Head of caudate nucleus (tissue), 42 donors: ENCODE measurements around the gene RND2.
"Not testable (repeated sequence)": the region's sequence is repeated elsewhere in the genome, so short reads cannot be mapped to it uniquely, and the experiment has no call there.

ENCODE experiments used
- DNase-seq, 42 donors: peaks; one replicate each; pipeline versions ENCODE4 v3.0.0 to v3.0.0-alpha.2; 2020 to 2021; ENCODE audit warnings: mixed read lengths in 7 of 42
- intact Hi-C: fragments of 100-400 bp; cut with DNase I; formaldehyde crosslinking; loops from one replicate; pipeline ENCODE4 v1.15.0; 2022

RND2 gene

DNA sequence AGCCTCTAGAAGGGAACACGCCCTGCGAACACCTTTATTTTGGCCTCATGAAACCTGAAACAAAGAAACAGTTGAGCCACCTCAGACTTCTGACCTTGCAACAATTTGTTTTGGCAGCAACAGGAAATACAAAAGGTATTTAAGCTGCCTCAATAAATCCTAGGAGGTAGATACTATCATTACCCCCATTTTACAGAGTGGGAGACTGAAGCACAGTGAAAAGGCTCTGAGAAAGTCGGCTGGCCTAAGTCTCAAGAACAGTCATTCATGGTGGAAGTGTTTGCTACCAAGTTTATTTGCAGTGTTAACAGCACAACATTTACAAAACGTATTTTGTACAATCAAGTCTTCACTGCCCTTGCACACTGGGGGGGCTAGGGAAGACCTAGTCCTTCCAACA, 19.0 kb downstream of the RND2 start:
- no peak for DNase-seq

DNA sequence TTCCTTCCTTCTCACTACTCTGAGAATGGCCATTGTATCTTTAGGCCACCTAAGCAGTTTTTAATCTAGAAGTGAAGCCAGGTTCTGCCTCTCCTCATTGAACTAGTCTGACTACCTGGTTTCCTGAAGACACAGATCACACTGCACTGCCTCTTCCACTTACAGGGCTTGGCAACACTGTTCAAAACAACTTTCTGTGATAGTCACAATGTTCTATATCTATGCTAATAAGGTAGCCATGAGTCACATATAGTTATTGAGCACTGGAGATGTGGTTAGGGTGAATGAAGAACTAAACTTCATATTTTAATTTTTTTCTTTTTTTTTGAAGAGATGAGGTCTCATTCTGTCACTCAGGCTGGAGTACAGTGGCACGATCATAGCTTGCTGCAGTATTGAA, 26.9 kb downstream of the RND2 start:
- intact Hi-C loops = no loop called here
- DNase-seq = no peak

More for the DNA sequence above, 19.0 kb downstream of the RND2 start:
- intact Hi-C loops = no loop called here

DNA sequence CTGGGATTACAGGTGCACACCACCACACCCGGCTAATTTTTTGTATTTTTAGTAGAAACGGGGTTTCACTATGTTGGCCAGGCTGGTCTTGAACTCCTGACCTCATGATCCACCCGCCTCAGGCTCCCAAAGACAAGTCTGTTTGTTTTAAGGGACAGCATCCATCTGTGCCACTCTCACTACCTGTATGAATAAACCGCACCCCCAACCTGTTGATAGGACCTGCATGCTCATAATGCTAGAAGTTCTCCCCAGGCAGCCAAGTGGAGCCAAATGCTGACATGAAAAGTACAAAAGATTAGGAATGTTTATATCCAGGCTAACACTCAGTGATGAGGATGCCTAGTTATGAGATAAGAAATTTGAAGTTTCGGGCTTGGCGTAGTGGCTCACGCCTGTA, 28.0 kb downstream of the RND2 start:
- intact Hi-C loops, DNase-seq: not testable (repeated sequence)

DNA sequence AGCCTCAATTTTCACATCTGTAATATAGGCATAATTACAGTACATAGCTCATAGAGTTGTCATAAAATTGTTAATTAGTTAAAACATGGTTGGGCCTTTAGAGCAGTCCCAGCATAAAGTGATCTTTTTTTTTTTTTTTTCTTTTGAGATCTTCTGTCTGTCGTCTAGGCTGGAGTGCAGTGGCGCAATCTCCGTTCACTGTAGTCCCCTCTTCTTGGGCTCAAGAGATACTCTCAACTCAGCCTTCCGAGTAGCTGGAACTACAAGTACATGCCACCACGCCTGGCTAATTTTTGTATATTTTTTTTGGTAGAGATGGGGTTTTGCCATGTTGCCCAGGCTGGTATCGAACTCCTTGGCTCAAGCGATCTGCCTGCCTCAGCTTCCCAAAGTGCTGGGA, 31.0 kb downstream of the RND2 start:
- no peak for DNase-seq
- intact Hi-C loops = no loop called here

DNA sequence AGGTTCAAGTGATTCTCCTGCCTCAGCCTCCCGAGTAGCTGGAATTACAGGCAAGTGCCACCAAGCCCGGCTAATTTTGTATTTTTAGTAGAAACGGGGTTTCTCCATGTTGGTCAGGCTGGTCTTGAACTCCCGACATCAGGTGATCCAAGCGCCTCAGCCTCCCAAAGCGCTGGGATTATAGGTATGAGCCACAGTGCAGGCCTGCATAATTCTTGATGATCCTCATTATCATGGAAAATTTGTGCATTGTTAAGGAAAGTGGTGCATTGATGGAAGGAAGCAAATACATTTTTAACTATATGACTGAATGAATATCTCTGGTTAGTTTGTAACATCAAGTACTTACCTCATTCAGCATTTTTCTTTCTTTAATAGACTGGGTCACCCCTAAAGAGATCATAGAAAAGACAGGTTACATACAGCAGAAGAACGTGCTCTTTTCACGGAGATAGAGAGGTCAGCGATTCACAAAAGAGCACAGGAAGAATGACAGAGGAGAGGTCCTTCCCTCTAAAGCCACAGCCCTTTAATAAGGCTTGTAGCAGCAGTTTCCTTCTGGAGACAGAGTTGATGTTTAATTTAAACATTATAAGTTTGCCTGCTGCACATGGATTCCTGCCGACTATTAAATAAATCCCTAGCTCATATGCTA, 38.1 kb downstream of the RND2 start:
- intact Hi-C loops = no loop called here
- DNase-seq = no peak

DNA sequence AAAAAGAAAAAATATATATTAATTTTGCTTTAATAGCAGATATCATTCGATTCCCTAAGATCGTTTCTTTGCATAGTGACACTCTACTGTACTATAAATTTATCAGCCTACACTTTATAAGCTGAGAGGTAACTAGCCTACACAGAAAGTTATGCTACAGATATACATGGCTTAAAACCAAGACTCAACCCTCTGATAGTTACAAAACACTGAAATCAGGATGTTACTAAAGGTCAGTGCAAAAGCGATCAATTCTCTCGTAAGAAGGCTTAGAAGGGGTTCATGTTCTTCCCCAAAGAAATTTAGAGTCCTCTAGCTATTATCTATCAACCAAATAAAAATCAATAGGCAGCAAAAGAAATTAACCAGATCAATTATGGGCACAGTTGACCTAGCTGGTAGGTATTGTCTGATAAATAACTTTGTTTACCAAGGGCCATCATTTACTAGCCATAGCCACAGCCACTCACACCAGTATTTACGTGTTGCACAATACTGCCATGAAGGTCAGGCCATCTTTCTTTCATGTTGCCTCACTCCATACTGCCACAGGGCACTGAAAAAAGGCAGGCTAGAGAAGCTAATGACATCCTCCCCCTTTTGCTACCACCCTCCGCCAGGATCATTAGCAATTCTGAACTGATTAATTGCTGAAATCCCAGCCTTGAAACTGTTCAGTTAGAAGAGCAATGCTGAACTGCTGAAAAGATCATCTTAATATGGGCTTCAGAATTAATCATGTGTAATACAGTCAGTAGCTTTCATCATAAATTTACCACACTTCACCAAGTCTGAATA, 43.7 kb downstream of the RND2 start:
- intact Hi-C loops = no loop called here
- no peak for DNase-seq

DNA sequence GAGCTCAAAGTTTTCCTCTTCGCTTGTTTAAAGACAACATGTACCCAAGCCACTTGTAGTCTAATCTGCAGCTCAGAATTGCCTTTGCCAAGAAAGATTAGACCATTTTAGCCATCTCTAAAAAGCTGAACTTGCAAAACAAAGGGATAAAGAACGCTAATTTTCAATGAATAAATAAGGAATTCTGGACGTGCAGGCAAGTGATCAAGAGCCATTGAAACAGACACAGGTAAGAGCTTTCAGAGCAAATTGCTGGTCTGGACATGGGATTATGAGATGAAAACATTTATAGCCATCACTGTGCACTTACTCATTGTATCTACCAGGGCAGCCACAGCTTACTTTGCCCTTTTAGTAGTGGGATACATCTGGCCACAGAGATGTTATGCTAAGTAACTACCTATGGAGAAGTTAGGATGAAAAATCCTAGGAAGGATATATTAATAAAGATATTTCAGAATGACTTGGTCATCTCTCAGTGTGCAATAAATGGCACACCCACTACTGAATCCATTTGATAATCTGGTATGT, 44.4 kb downstream of the RND2 start:
- intact Hi-C loops = no loop called here
- DNase-seq = no peak

DNA sequence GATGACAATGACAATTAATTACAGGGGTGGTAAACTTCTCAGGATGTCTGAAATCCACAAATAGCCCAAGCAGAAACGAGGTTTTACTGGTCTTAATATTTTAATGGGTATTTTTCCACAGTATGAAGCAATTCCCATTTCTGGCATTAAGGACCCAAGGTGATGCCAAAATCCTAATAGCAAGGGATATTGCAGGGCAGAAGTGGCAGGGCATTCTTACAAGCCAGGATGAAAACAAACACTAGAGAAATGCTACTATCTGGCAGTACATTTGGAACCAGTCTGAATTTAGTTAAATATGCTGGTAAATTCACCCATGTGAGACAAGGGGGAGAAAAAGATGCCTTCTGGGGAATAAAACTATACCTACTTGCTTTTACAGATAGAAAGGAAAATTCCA, 45.2 kb downstream of the RND2 start:
- intact Hi-C loops = no loop called here
- DNase-seq = no peak

DNA sequence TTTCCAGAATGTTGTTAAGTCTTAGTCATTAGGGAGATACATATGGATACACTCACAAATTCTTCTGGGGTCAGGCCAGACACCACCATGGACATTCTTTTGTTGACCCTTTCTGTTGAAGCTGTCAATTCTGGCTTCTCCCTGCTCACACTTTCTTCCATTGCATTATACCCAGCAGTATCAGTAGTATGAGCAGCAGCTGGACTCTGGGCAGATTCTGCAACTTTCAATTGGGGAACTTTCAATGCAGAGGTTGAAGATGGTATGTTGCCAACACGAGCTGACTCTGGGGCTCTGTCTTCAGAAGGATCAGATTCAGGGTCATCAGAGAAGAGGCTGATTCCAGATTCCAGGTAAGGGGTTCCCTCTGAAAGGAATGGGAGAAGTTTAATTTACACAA, 45.8 kb downstream of the RND2 start:
- intact Hi-C loops = no loop called here
- DNase-seq = no peak

DNA sequence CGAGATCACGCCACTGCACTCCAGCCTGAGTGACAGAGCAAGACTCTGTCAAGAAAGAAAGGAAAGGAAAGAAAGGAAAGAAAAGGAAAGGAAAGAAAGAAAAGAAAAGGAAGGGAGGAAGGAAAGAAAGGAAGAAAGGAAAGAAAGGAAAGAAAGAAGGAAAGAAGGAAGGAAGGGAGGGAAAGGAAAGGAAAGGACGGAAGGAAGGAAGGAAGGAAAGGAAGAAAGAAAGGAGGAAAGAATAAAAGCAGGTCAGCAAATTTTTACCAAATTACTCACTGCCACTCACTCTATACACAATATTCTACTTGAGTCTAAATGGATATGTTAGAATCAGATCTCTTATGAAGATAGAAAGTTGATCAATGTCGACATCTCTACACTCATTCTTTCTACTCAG, 49.8 kb downstream of the RND2 start:
- no peak for DNase-seq
- intact Hi-C loops = no loop called here

DNA sequence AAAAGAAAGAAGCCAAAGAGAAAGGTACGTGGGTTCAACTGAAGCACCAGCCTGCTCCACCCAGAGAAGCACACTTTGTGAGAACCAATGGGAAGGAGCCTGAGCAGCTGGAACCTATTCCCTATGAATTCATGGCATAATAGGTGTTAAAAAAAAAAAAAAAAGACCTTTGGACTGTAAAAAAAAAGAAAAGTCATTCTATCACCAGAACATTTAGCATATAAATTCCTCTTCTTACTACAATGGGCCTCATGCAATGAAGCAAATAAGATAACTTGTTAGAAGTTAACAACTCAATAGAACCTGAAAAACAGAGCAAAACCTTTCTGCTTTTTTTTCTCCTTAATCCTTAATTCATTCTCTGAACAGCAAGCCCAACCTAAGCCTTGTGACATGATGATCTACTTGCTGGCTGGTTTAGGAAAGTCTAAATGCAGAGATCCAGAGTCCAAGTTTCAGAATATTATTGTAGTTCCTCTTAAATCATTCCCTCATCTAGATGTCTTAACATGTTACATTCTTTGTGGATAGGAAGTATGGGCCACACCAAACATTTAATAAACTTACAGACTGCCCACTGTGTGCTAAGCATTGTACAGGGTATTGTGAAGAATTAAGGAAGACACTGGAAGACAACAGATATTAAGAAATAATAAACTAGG, 54.7 kb downstream of the RND2 start:
- no peak for DNase-seq
- intact Hi-C loops = loop anchor here (10.0 kb wide), 1 partner anchor 55 kb away; the partner anchor contains the start of genes RND2 and VAT1
